Measurements from ENCODE around the gene TMEM41A. TPM values are rescaled to one million over a fixed set of nuclear protein-coding genes. Genes with fewer than 3 reads are reported as not detected.

The TMEM41A gene
- polyA plus RNA-seq, 1 donor from 2014 or later: 12.9 TPM

- H3K27ac ChIP-seq (ENCODE audit: low read length): no peak overlapping the region
- no peak for TF ChIP-seq RAD21 (conservative IDR thresholded peaks at IDR 0.05)
- no peaks in the 10 kb centered on the region for H3K36me3 ChIP-seq (ENCODE audit: insufficient read depth, low read length)
- no peaks in the 10 kb centered on the region for H3K79me2 ChIP-seq (replicated peaks; ENCODE audit: insufficient read depth, low read length)
- H3K9me3 ChIP-seq (ENCODE audit: low read length): no peaks in the 10 kb centered on the region
- H3F3A ChIP-seq (ENCODE audit: insufficient read depth, low read length, poor library complexity, severe bottlenecking): no peaks in the 10 kb centered on the region
- no peak overlapping the region for H3K4me2 ChIP-seq (ENCODE audit: low read length)
- no peak overlapping the region for H3K9ac ChIP-seq (ENCODE audit: low read length)
- no peak overlapping the region for H2AFZ ChIP-seq (ENCODE audit: low read depth, low read length)
- H3K4me3 ChIP-seq (ENCODE audit: low read length): no peak overlapping the region
- no peaks in the 10 kb centered on the region for H3K27me3 ChIP-seq (ENCODE audit: insufficient read depth, low read depth, low read length)
- no peaks in the 10 kb centered on the region for H4K20me1 ChIP-seq (ENCODE audit: insufficient read depth)
- H3K9me2 ChIP-seq (ENCODE audit: insufficient read depth, low read length): no peaks in the 10 kb centered on the region
These were observed 28.5 kb upstream of the TMEM41A start for GRCh38 chr3:185527364-185527763.

- Histone ChIP-seq H3K27ac (ENCODE audit: low read length) (no peak overlapping the region), H3K9me3 (ENCODE audit: low read length) (no peaks in the 10 kb centered on the region), H4K20me1 (ENCODE audit: insufficient read depth) (no peaks in the 10 kb centered on the region), H3K36me3 (ENCODE audit: insufficient read depth, low read length) (no peaks in the 10 kb centered on the region), H3K27me3 (ENCODE audit: insufficient read depth, low read depth, low read length) (no peaks in the 10 kb centered on the region), H3K79me2 (replicated peaks; ENCODE audit: insufficient read depth, low read length) (no peaks in the 10 kb centered on the region), H3K9me2 (ENCODE audit: insufficient read depth, low read length) (no peaks in the 10 kb centered on the region), H3F3A (ENCODE audit: insufficient read depth, low read length, poor library complexity, severe bottlenecking) (no peaks in the 10 kb centered on the region), H3K4me2 (ENCODE audit: low read length) (no peak overlapping the region), H3K4me3 (ENCODE audit: low read length) (no peak overlapping the region), H2AFZ (ENCODE audit: low read depth, low read length) (no peak overlapping the region), H3K9ac (ENCODE audit: low read length) (no peak overlapping the region)
- TF ChIP-seq RAD21 (conservative IDR thresholded peaks at IDR 0.05) (no peak), TAF1 (IDR thresholded peaks at IDR 0.05; ENCODE audit: low read depth) (no peak), EZH2 (IDR thresholded peaks at IDR 0.05; ENCODE audit: borderline replicate concordance, insufficient read depth, low read length, poor library complexity, severe bottlenecking) (no peak), SMC3 (conservative IDR thresholded peaks at IDR 0.05; ENCODE audit: poor library complexity) (no peak), MXI1 (conservative IDR thresholded peaks at IDR 0.05; ENCODE audit: poor library complexity, severe bottlenecking) (no peak), CTCF (IDR thresholded peaks at IDR 0.05; ENCODE audit: poor library complexity, severe bottlenecking) (no peak)
- TF ChIP-seq, protein P1, sequence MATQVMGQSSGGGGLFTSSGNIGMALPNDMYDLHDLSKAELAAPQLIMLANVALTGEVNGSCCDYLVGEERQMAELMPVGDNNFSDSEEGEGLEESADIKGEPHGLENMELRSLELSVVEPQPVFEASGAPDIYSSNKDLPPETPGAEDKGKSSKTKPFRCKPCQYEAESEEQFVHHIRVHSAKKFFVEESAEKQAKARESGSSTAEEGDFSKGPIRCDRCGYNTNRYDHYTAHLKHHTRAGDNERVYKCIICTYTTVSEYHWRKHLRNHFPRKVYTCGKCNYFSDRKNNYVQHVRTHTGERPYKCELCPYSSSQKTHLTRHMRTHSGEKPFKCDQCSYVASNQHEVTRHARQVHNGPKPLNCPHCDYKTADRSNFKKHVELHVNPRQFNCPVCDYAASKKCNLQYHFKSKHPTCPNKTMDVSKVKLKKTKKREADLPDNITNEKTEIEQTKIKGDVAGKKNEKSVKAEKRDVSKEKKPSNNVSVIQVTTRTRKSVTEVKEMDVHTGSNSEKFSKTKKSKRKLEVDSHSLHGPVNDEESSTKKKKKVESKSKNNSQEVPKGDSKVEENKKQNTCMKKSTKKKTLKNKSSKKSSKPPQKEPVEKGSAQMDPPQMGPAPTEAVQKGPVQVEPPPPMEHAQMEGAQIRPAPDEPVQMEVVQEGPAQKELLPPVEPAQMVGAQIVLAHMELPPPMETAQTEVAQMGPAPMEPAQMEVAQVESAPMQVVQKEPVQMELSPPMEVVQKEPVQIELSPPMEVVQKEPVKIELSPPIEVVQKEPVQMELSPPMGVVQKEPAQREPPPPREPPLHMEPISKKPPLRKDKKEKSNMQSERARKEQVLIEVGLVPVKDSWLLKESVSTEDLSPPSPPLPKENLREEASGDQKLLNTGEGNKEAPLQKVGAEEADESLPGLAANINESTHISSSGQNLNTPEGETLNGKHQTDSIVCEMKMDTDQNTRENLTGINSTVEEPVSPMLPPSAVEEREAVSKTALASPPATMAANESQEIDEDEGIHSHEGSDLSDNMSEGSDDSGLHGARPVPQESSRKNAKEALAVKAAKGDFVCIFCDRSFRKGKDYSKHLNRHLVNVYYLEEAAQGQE (IDR thresholded peaks at IDR 0.05; ENCODE audit: borderline replicate concordance): no peak
These were observed 27.6 kb upstream of the TMEM41A start for GRCh38 chr3:185526349-185526951.
